HepG2 (cell line): Measurements from ENCODE around the gene C2orf81.

Experiments
- GABPA ChIP-seq, 2 experiments: IDR thresholded peaks; 2 replicates each; pipeline ENCODE4 v1.6.1; 2011 to 2016; ENCODE audit warnings: low read depth in 2 of 2, low read length in 1 of 2, missing biosample characterization in 1 of 2, missing genetic modification characterization in 1 of 2
- HNRNPH1 ChIP-seq: fragments of 200-400 bp; formaldehyde crosslinking; optimal IDR thresholded peaks from 2 replicates; pipeline ENCODE3; 2017; ENCODE audit warnings: mild to moderate bottlenecking, low read depth, low read length
- JUN ChIP-seq: sonication (generic); formaldehyde crosslinking; IDR thresholded peaks from 2 replicates; pipeline ENCODE4 v1.4.0; 2020; ENCODE audit warnings: mild to moderate bottlenecking, missing genetic modification reagents
- MLLT10 ChIP-seq: sonication (generic); formaldehyde crosslinking; IDR thresholded peaks from 2 replicates; pipeline ENCODE4 v1.4.0; 2020; ENCODE audit warnings: missing genetic modification reagents
- NFIC ChIP-seq: IDR thresholded peaks from 2 replicates; pipeline ENCODE4 v1.6.1; 2012; ENCODE audit warnings: mild to moderate bottlenecking, low read length, inconsistent platforms
- TERF1 ChIP-seq: sonication (generic); formaldehyde crosslinking; IDR thresholded peaks from 2 replicates; pipeline ENCODE4 v1.8.0; 2022; ENCODE audit warnings: mild to moderate bottlenecking, missing genetic modification reagents, moderate library complexity
- ZNF292 ChIP-seq: sonication (generic); formaldehyde crosslinking; IDR thresholded peaks from 2 replicates; pipeline ENCODE4 v1.8.1; 2022; ENCODE audit warnings: mild to moderate bottlenecking, low read depth, missing genetic modification reagents, borderline replicate concordance
- TF ChIP-seq, protein P1 (sequence below): sonication (generic); formaldehyde crosslinking; IDR thresholded peaks from 2 replicates; pipeline ENCODE4 v1.5.0; 2020; ENCODE audit warnings: mild to moderate bottlenecking, missing genetic modification reagents, moderate library complexity
- TF ChIP-seq, protein P2 (sequence below): conservative IDR thresholded peaks from 2 replicates; pipeline ENCODE4 v1.6.1; 2018; ENCODE audit warnings: missing genetic modification reagents
- TF ChIP-seq, protein P3 (sequence below): sonication (generic); formaldehyde crosslinking; IDR thresholded peaks from 2 replicates; pipeline ENCODE4 v1.8.1; 2023; ENCODE audit warnings: missing genetic modification reagents, inconsistent platforms, borderline replicate concordance
- TF ChIP-seq, protein P4 (sequence below): sonication (generic); formaldehyde crosslinking; IDR thresholded peaks from 2 replicates; pipeline ENCODE4 v1.4.0; 2020; ENCODE audit warnings: missing genetic modification reagents

DNA sequence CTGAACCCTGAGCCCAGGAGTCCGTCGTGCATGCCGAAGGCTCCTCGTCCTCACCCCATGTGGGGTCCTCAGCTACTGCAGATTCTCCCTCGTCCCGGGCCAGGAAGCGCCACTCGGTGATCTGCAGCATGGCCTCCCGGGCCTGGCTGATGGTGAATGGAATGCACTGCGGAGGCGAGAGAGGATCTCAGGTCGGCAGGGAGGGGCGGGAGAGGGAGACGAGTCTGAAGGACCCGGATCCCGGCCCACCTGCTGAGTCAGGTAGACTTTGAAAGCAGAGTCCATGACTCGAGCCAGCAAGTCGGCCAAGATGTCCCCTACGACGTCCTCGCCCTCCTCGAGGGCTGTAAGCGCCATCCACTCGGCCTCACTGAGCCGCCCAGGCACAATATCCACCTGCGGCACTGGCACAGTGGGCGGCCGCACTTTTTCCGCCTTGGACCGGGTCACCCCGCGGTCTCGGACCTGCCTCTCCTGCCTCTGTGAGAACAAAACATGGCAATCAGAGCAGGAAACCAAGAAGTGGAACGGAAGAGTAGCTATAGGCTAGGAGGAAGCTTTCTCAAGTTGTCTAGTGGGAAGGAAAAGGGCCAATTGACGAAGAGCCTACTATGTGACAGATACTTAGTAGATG is 5.5 kb downstream of the C2orf81 start:
- TF ChIP-seq ZNF292 (CRISPR knock-in tag) (no peak), JUN (CRISPR knock-in tag) (no peak), TERF1 (CRISPR knock-in tag) (no peak), MLLT10 (no peak), HNRNPH1 (no peak), GABPA (IDR thresholded peaks at IDR 0.05; ENCODE audit: low read depth, low read length) (no peak), GABPA (CRISPR knock-in tag; IDR thresholded peaks at IDR 0.05; ENCODE audit: low read depth) (no peak), NFIC (no peak)
- TF ChIP-seq, protein P1, sequence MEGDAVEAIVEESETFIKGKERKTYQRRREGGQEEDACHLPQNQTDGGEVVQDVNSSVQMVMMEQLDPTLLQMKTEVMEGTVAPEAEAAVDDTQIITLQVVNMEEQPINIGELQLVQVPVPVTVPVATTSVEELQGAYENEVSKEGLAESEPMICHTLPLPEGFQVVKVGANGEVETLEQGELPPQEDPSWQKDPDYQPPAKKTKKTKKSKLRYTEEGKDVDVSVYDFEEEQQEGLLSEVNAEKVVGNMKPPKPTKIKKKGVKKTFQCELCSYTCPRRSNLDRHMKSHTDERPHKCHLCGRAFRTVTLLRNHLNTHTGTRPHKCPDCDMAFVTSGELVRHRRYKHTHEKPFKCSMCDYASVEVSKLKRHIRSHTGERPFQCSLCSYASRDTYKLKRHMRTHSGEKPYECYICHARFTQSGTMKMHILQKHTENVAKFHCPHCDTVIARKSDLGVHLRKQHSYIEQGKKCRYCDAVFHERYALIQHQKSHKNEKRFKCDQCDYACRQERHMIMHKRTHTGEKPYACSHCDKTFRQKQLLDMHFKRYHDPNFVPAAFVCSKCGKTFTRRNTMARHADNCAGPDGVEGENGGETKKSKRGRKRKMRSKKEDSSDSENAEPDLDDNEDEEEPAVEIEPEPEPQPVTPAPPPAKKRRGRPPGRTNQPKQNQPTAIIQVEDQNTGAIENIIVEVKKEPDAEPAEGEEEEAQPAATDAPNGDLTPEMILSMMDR (CRISPR knock-in tag) = no peak
- TF ChIP-seq, protein P2, sequence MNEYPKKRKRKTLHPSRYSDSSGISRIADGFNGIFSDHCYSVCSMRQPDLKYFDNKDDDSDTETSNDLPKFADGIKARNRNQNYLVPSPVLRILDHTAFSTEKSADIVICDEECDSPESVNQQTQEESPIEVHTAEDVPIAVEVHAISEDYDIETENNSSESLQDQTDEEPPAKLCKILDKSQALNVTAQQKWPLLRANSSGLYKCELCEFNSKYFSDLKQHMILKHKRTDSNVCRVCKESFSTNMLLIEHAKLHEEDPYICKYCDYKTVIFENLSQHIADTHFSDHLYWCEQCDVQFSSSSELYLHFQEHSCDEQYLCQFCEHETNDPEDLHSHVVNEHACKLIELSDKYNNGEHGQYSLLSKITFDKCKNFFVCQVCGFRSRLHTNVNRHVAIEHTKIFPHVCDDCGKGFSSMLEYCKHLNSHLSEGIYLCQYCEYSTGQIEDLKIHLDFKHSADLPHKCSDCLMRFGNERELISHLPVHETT (CRISPR knock-in tag) = no peak
- TF ChIP-seq, protein P3, sequence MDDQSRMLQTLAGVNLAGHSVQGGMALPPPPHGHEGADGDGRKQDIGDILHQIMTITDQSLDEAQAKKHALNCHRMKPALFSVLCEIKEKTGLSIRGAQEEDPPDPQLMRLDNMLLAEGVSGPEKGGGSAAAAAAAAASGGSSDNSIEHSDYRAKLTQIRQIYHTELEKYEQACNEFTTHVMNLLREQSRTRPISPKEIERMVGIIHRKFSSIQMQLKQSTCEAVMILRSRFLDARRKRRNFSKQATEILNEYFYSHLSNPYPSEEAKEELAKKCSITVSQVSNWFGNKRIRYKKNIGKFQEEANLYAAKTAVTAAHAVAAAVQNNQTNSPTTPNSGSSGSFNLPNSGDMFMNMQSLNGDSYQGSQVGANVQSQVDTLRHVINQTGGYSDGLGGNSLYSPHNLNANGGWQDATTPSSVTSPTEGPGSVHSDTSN (CRISPR knock-in tag) = no peak
- TF ChIP-seq, protein P4, sequence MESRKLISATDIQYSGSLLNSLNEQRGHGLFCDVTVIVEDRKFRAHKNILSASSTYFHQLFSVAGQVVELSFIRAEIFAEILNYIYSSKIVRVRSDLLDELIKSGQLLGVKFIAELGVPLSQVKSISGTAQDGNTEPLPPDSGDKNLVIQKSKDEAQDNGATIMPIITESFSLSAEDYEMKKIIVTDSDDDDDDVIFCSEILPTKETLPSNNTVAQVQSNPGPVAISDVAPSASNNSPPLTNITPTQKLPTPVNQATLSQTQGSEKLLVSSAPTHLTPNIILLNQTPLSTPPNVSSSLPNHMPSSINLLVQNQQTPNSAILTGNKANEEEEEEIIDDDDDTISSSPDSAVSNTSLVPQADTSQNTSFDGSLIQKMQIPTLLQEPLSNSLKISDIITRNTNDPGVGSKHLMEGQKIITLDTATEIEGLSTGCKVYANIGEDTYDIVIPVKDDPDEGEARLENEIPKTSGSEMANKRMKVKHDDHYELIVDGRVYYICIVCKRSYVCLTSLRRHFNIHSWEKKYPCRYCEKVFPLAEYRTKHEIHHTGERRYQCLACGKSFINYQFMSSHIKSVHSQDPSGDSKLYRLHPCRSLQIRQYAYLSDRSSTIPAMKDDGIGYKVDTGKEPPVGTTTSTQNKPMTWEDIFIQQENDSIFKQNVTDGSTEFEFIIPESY (CRISPR knock-in tag) = no peak
